Activated CD8-positive, alpha-beta memory T cell treated with anti-CD3 and anti-CD28 coated beads, Interleukin-2, amount 10 ng/mL, durations not matched to agents 7 days and 5 days (primary cell): ENCODE results near the gene SPATA12. TPM values are rescaled to one million over a fixed set of nuclear protein-coding genes. Genes with fewer than 3 reads are reported as not detected.

Experiments
- ATAC-seq: fragments of 150-1000 bp; cut with Tn5 transposase; one replicate; pipeline ENCODE4 v1.10.0; 2021; ENCODE audit warnings: moderate library complexity
- CTCF ChIA-PET: fragments of 350-600 bp; sonication (Branson Sonifier 250); formaldehyde crosslinking; loops from one replicate; lab custom pipeline; 2021; ENCODE audit warnings: antibody characterized with exemption; lab: Charles Lee
- DNase-seq: peaks from one replicate; pipeline ENCODE4 v3.0.0-alpha.2; 2020
- H3K27ac Mint-ChIP-seq: one replicate; pipeline ENCODE4 v1.8.0; 2021; ENCODE audit warnings: mild to moderate bottlenecking, mixed read lengths
- H3K27me3 Mint-ChIP-seq: one replicate; pipeline ENCODE4 v1.8.0; 2021; ENCODE audit warnings: mixed read lengths
- H3K36me3 Mint-ChIP-seq: one replicate; pipeline ENCODE4 v1.8.0; 2021; ENCODE audit warnings: mild to moderate bottlenecking, mixed read lengths
- H3K4me1 Mint-ChIP-seq: one replicate; pipeline ENCODE4 v1.8.0; 2021; ENCODE audit warnings: mixed read lengths
- H3K4me3 Mint-ChIP-seq: one replicate; pipeline ENCODE4 v1.8.0; 2021; ENCODE audit warnings: mild to moderate bottlenecking, moderate library complexity, mixed read lengths
- H3K9me3 Mint-ChIP-seq: one replicate; pipeline ENCODE4 v1.8.0; 2022; ENCODE audit warnings: low read depth, mixed read lengths
- total RNA-seq, 2 experiments: library from RNA; stranded (reverse); gene quantifications; one replicate each; pipeline ENCODE4 v1.2.3, GENCODE V29; 2021

Gene SPATA12
- total RNA-seq, 2 experiments from 2014 or later: not detected

DNA sequence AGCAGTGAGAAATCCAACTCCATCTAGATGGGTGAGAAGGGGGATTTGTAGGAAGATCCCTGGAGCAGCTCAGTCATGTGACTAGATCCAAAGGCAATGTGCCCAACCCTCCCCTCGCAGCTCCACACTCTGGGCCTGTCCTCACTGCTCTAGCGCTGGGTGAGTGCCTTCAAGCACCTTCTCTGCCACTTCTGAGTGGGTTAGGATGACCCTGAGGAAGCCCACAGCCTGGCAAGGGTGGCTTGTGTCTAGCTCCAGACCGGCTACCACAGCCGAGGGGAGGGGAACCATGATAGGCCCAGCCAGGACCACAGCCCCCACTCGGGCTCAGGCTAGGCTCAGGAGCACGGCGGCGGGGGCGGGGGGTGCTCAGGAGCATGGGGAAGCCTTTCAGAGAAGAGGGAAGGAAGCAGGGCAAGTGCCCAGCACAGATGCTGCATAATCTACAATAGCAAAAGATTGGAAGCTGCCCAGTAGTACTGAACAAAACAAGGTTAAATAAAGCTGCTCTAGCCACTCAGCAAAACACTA is 1.7 kb downstream of the SPATA12 start:
- no peaks in the 10 kb centered on the region for H3K36me3 Mint-ChIP-seq
- no peak overlapping the region for H3K27ac Mint-ChIP-seq
- H3K27me3 Mint-ChIP-seq: peaks cover 3% of the 10 kb centered on the region
- no peak for ATAC-seq
- H3K4me1 Mint-ChIP-seq: peaks cover 7% of the 10 kb centered on the region
- no peak for DNase-seq
- H3K9me3 Mint-ChIP-seq: no peaks in the 10 kb centered on the region
- CTCF ChIA-PET: no interaction called here
- H3K4me3 Mint-ChIP-seq: no peak overlapping the region

GRCh38 chr3:57063032-57063431 is 2.6 kb downstream of the SPATA12 start:
- H3K4me1 Mint-ChIP-seq: peaks cover 8% of the 10 kb centered on the region
- H3K27me3 Mint-ChIP-seq: peaks cover 3% of the 10 kb centered on the region
- CTCF ChIA-PET: no interaction called here

DNA sequence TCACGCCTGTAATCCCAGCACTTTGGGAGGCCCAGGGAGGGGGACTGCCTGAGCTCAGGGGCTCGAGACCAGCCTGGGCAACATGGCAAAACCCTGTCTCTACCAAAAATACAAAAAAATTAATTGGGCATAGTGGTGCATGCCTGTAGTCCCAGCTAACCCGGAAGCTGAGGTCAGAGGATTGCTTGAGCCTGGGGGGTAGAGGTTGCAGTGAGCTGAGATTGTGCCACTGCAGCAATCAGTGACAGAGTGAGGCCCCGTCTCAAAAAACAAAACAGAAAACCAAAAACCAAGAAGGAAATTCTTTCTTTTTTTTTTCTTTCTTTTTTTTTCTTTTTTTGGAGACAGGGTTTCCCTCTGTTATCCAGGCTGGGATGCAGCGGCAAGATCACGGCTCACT is 3.5 kb downstream of the SPATA12 start:
- peaks cover 3% of the 10 kb centered on the region for H3K27me3 Mint-ChIP-seq
- CTCF ChIA-PET: no interaction called here
- no peak for DNase-seq
- no peak for ATAC-seq
- H3K36me3 Mint-ChIP-seq: no peaks in the 10 kb centered on the region
- no peaks in the 10 kb centered on the region for H3K9me3 Mint-ChIP-seq
- no peak overlapping the region for H3K27ac Mint-ChIP-seq
- peaks cover 17% of the 10 kb centered on the region for H3K4me1 Mint-ChIP-seq
- H3K4me3 Mint-ChIP-seq: no peak overlapping the region

More at GRCh38 chr3:57063032-57063431, 2.6 kb downstream of the SPATA12 start:
- ATAC-seq: no peak
- Mint-ChIP-seq H3K9me3 (no peaks in the 10 kb centered on the region), H3K27ac (no peak overlapping the region), H3K4me3 (no peak overlapping the region), H3K36me3 (no peaks in the 10 kb centered on the region)
- no peak for DNase-seq

GRCh38 chr3:57064572-57064971 is 4.1 kb downstream of the SPATA12 start:
- DNase-seq (no peak), ATAC-seq (no peak)
- Mint-ChIP-seq H3K4me1 (peaks cover 20% of the 10 kb centered on the region), H3K27me3 (peaks cover 5% of the 10 kb centered on the region), H3K36me3 (no peaks in the 10 kb centered on the region), H3K9me3 (no peaks in the 10 kb centered on the region), H3K27ac (no peak overlapping the region), H3K4me3 (no peak overlapping the region)
- CTCF ChIA-PET: no interaction called here

DNA sequence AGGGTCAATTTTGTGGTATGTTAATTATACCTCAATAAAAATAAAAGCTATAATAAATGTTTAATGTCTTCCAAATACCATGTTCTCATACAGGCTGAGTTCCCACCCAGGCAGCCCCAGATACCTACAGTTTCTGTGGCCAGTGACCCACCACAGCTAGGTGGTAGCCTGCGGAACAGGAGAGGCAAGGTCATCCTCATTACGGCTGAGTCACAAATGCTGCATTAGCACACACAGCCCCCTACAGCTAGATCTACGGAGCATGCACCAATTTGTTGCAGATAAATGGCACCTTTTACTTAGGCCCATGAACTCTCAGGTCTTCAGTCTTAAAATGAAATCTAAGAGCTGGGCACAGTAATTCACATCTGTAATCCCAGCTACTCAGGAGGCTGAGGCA is 5.1 kb downstream of the SPATA12 start:
- CTCF ChIA-PET: no interaction called here
- Mint-ChIP-seq H3K4me3 (no peak overlapping the region), H3K36me3 (no peaks in the 10 kb centered on the region), H3K9me3 (no peaks in the 10 kb centered on the region), H3K27ac (no peak overlapping the region), H3K4me1 (peaks cover 20% of the 10 kb centered on the region), H3K27me3 (peaks cover 12% of the 10 kb centered on the region)
- DNase-seq (no peak), ATAC-seq (no peak)

GRCh38 chr3:57066471-57066870 is 6.0 kb downstream of the SPATA12 start:
- CTCF ChIA-PET: interaction anchor here (0.8 kb wide), 1 partner anchor 579 kb away, joined by 3 read pairs; no protein-coding TSS in a partner anchor
- no peak for DNase-seq
- Mint-ChIP-seq H3K36me3 (no peaks in the 10 kb centered on the region), H3K9me3 (no peaks in the 10 kb centered on the region), H3K27me3 (peaks cover 15% of the 10 kb centered on the region), H3K27ac (no peak overlapping the region), H3K4me1 (peaks cover 20% of the 10 kb centered on the region), H3K4me3 (no peak overlapping the region)
- ATAC-seq: no peak

GRCh38 chr3:57068437-57069089 is 8.1 kb downstream of the SPATA12 start:
- H3K9me3 Mint-ChIP-seq: no peaks in the 10 kb centered on the region
- H3K27me3 Mint-ChIP-seq: peaks cover 22% of the 10 kb centered on the region
- CTCF ChIA-PET: interaction anchor here (1.0 kb wide), 1 partner anchor 35 kb away, joined by 3 read pairs; no protein-coding TSS in a partner anchor
- no peaks in the 10 kb centered on the region for H3K36me3 Mint-ChIP-seq
- H3K4me3 Mint-ChIP-seq: no peak overlapping the region
- no peak overlapping the region for H3K27ac Mint-ChIP-seq
- ATAC-seq (peak; percentile 76), DNase-seq (peak; percentile 56)
- H3K4me1 Mint-ChIP-seq: peaks cover 14% of the 10 kb centered on the region

DNA sequence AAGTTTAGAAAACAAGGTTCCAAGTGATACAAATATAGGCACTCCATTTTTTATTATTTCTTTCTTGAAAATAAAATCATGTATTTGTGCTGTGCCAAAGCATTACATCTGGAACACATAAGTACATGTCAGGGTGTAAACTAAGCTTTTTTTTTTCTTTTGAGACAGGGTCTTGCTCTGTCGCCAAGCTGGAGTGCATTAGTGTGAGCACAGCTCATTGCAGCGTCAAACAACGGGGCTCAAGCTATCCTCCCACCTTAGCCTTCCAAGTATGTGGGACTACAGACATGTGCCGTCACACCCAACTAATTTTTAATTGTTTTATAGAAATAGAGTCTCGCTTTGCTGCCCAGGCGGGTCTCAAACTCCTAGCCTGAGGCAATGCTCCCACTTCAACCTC is 9.0 kb downstream of the SPATA12 start:
- Mint-ChIP-seq H3K4me1 (peaks cover 13% of the 10 kb centered on the region), H3K4me3 (no peak overlapping the region), H3K27me3 (peaks cover 31% of the 10 kb centered on the region), H3K9me3 (no peaks in the 10 kb centered on the region), H3K27ac (no peak overlapping the region), H3K36me3 (no peaks in the 10 kb centered on the region)
- ATAC-seq (no peak), DNase-seq (no peak)
- CTCF ChIA-PET: no interaction called here

GRCh38 chr3:57073628-57074027 is 13.2 kb downstream of the SPATA12 start:
- Mint-ChIP-seq H3K36me3 (no peaks in the 10 kb centered on the region), H3K4me1 (peaks cover 8% of the 10 kb centered on the region), H3K27ac (no peak overlapping the region), H3K4me3 (no peak overlapping the region), H3K27me3 (peaks cover 62% of the 10 kb centered on the region), H3K9me3 (no peaks in the 10 kb centered on the region)
- DNase-seq (no peak), ATAC-seq (no peak)
- CTCF ChIA-PET: no interaction called here

DNA sequence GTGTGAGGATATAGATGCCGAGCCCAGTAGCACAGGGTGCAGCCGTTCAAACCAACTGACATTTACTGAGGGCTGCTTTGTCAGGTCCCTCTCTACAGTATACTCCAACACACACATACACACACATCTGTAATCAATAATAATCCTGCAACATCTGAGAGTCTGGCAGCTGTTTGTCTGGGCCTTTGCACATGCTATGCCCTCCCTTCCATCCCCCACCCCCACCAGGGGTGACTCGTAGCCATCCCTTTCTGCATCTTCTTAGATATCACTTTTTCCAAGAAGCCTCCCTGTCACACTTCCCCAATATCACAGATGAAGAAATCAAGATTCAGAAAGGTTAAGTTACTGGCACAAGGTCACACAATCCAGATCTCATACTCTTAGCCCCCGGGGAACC is 13.7 kb downstream of the SPATA12 start:
- Mint-ChIP-seq H3K4me1 (peaks cover 4% of the 10 kb centered on the region), H3K27ac (no peak overlapping the region), H3K9me3 (no peaks in the 10 kb centered on the region), H3K36me3 (no peaks in the 10 kb centered on the region), H3K27me3 (peaks cover 61% of the 10 kb centered on the region), H3K4me3 (no peak overlapping the region)
- no peak for DNase-seq
- CTCF ChIA-PET: no interaction called here
- ATAC-seq: no peak

- no peak for DNase-seq
- no peak overlapping the region for H3K4me3 Mint-ChIP-seq
- CTCF ChIA-PET: interaction anchor here (1.6 kb wide), 1 partner anchor 24 kb away, joined by 4 read pairs; no protein-coding TSS in a partner anchor
- no peak for ATAC-seq
- no peak overlapping the region for H3K27ac Mint-ChIP-seq
- peaks cover 2% of the 10 kb centered on the region for H3K4me1 Mint-ChIP-seq
- H3K27me3 Mint-ChIP-seq: peaks cover 67% of the 10 kb centered on the region
- H3K36me3 Mint-ChIP-seq: no peaks in the 10 kb centered on the region
- no peaks in the 10 kb centered on the region for H3K9me3 Mint-ChIP-seq
These were observed 16.0 kb downstream of the SPATA12 start for GRCh38 chr3:57076422-57076951.

DNA sequence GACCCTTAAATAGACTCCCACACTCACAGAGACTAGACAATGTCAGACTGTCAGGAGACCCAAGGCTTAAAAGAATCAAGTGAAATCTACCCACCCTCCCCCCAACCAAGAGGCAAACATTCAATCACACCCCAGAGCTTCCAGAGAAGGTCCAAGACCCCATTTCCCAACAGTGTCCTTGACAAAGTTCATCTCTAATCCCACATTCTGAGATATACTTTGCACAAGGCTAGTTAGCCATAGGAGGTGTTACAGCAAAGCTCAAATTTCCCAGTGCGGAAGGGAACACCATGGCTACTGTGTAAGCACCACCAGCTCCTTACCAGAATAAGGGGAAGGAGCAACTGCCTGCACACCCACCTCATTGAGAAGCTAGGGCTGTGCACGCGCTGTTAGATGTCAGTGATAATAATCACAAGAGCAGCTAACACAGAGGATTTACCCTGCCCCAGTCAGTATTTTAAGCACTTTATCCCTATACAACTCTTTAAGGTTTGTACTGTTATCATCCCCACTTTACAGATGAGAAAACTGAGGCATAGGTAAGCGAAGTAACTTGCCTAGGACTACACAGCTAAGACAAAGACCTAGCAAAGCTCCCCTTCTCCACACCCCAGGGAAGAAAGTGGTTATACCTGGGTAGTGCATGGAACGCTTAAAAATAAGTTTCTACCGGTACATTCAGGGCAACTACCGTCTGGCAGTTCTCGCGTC is 17.3 kb downstream of the SPATA12 start:
- DNase-seq (no peak), ATAC-seq (no peak)
- H3K4me1 Mint-ChIP-seq: peaks cover 2% of the 10 kb centered on the region
- H3K4me3 Mint-ChIP-seq: peak overlapping the region; percentile 31
- no peak overlapping the region for H3K27ac Mint-ChIP-seq
- no peaks in the 10 kb centered on the region for H3K9me3 Mint-ChIP-seq
- H3K27me3 Mint-ChIP-seq: peaks cover 62% of the 10 kb centered on the region
- H3K36me3 Mint-ChIP-seq: no peaks in the 10 kb centered on the region
- CTCF ChIA-PET: interaction anchor here (0.7 to 1.2 kb wide), 2 partner anchors 22 to 376 kb away, joined by 3 to 4 read pairs; no protein-coding TSS in a partner anchor

GRCh38 chr3:57078344-57078634 is 17.8 kb downstream of the SPATA12 start:
- Mint-ChIP-seq H3K9me3 (no peaks in the 10 kb centered on the region), H3K36me3 (no peaks in the 10 kb centered on the region), H3K4me1 (peaks cover 2% of the 10 kb centered on the region), H3K27me3 (peaks cover 60% of the 10 kb centered on the region), H3K4me3 (peak overlapping the region; percentile 31), H3K27ac (no peak overlapping the region)
- ATAC-seq: peak; percentile 38
- CTCF ChIA-PET: interaction anchor here (0.7 to 1.2 kb wide), 2 partner anchors 21 to 376 kb away, joined by 3 to 4 read pairs; no protein-coding TSS in a partner anchor
- peak; percentile 47 for DNase-seq
